GM21360 (cell line): ENCODE measurements around the gene HOXB8.

Experiments
- ATAC-seq: cut with Tn5 transposase; IDR thresholded peaks from one replicate; pipeline ENCODE4 v1.9.1; 2021; ENCODE audit warnings: mild to moderate bottlenecking, moderate library complexity; ENCODE audit not compliant: unreplicated experiment

HOXB8 gene

GRCh38 chr17:48637323-48638260 lies 22.5 kb upstream of the HOXB8 start:
- no peak for ATAC-seq

DNA sequence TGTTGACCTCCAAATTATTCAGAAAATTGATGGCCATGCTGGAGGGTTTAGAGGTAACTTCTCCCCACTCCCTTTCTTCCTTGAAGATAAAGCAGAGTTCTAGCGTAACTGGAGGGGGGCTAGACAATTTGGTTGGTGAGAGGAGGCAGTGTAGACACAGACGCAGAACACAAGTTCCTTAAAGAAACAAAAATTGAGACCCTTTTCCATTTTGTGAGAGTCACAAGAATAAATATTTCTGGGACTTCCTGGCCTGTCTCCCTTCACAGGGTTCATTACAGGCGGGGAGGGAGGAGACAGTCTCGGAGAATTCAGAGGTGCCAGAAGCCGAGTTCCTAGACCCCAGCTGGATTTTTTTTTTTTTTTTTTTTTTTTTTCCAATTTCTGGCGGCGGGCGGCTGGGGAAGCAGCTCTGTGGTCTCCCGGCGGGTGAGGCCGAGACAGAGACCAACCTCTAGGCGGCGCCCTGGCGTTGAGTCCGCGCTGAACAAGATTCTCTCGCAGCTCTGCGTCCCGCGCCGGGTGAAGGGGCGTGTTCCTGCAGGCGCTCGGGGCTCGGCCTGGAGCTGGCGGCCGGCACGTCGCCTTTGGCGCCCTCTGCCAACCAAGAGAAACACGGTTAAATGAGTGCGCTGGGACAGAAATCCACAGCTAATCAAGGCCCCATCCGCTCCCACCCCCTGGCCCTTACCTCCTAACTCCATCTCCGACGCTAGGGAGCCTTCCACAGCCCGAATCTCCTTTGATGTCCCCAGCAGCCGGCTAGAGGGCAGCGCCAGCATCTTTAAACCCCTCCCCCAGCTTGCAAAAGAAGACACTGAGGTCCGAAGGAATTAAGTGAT lies 21.3 kb upstream of the HOXB8 start:
- ATAC-seq: no peak

DNA sequence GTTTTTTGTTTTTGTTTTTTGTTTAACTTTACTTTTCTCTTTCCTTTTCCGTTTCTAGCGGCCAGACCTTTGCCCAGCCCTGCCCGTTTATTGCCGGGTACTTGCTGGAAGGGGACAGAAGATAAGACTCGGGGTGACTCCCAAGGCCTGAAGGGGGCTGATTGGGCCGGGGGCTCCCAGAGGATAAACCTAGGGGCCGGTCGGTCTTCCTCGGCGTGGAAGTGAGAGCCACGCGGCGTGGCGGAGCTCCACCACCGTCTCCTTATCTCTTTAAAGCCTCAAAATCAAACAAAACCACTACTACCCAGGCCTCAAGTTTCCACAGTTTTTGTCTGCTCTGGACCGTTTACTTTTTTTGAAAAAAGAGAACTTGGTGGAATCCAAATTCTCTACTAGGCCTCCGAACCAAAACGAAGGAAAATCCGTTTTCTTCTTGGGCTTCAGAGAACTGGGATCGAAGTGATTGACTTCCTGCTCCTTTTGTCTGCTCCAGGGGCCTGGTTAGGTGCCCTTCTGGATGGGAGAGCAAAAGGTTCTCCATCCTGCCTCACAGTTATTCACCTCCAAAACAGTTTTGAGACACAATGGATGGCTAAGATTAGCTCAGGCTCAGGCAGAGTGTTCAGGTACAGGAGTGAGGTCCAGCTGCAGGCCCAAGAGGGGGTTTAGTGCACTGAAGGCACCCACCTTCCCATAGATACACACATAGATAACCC lies 19.6 kb upstream of the HOXB8 start:
- ATAC-seq: no peak

- ATAC-seq: no peak
Observed at GRCh38 chr17:48633266-48633677, 18.2 kb upstream of the HOXB8 start.

- ATAC-seq: no peak
Observed at GRCh38 chr17:48632579-48633265, 17.6 kb upstream of the HOXB8 start.

GRCh38 chr17:48631693-48632578 lies 16.8 kb upstream of the HOXB8 start:
- no peak for ATAC-seq

- ATAC-seq: no peak
Observed at GRCh38 chr17:48630925-48631692, 16.0 kb upstream of the HOXB8 start.

DNA sequence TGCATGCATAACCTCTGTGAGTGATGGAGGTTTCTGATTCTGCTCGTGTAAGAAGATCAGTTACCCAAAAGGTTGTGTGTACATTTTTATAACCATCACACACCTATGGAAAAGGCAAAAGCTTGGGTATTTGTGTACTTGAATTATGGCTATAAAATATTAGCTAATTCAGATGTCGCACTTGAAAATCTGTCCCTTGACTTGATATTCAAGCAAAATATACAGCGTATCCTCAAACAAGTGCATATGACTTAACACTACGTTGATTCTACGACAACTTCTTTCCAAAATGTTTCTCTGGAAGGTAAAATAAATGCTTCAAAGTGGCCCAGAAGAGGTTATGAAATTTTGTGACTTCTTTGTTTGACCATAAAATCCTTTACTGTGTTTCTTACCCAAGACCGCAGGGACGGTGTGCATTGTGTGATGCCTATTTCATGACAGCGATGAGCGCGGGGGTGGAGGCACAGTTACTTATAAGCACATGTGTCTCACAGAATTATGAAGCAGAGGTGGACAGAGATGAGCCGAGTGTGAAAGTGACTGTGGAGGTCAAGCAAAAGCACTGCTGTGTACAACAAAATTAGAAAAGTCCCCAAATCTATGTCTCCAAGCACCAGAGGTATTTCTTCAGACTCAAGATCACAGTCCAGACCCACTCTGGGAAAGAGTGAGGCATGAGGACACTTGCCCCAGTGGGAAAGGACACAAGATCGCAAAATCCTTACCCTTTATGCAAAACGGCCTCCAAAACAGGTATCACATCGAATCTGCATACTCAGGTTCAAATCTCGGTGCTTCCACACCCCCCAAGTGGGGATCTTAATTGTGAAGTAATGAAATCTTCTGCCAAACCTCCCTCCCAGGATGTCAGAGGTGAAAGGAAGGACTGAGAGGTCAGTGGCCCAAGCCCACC lies 15.2 kb upstream of the HOXB8 start:
- no peak for ATAC-seq

- ATAC-seq: no peak
Observed at GRCh38 chr17:48629411-48629759, 14.3 kb upstream of the HOXB8 start.

DNA sequence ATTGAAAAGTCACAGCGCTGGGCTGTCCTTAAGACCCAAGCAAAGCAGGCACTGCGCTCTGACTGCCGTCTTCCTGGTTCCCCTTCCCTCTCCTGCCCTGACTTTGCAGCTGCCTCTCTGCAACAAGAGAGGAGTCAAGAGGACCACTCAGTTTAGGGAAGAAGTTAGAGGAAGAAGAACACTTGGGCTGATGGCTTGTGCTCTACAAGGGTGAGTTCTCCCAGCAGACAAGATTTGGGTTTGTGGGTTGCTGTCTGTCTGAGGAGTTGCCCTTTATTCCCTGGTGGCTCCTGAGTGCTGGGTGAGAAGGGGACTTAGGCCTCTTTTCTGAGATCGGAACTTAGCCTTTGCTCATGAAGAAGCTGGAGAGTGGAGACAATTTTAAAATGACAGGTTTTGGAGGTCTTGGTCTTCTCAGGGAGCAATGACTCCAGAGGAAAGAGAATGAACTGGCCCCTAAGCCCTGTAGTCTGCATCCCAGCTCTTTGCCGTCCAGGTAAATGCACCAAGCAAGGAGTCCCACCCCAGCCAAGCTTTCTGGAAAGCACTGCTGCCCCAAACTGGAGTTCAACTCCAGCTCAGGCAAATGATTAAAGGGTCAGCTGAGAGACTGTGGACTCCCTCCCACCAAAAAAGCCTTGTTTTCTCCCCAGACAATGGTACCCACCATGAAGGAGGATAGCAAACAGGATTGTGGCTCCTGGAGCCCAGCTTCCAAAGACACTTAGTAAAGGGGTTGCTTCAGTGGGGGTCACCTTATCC lies 13.7 kb upstream of the HOXB8 start:
- ATAC-seq: no peak

DNA sequence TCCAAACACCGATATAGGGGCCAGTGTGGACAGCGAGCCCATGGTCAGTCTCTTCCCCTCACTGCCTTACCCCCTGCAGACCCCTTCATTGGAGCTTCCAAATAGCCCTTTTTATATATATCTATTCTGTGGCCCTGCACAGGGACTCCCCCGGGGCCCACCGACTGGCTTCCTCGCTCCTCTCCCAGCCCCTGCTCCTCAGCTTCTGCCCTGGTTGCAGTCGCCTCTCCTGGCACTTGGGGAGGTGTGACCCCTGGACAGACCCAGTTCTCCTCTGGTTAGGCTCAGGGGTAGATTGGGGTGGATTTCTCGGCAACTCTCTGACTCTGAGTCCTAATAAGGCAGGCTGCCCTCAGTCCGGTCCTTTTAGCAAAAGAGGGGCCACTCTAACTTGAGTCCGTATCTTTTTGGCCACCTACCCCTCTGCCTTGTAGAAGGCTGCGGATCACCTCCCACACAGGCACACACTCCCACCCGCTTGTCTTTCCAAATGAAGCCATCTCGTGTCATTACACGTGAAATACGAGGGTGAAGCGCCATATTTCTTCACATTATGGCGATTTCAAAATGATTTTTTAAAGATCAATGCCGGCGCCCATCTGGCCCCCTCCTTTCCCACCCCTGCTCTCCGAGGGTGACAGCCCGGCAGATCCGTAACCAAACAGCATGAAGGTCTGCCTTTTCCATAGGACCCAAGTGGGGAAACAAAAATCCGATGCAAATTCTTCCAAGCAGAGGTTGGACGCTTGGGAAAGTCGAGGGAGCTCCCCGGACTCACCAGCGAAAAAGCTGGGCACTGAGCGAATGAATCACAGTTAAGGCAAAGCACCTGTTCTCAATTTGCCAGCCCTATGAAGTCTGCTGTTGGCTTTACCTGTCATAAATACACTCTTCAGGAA lies 12.8 kb upstream of the HOXB8 start:
- ATAC-seq: no peak

GRCh38 chr17:48627118-48627597 lies 12.1 kb upstream of the HOXB8 start:
- ATAC-seq: no peak

DNA sequence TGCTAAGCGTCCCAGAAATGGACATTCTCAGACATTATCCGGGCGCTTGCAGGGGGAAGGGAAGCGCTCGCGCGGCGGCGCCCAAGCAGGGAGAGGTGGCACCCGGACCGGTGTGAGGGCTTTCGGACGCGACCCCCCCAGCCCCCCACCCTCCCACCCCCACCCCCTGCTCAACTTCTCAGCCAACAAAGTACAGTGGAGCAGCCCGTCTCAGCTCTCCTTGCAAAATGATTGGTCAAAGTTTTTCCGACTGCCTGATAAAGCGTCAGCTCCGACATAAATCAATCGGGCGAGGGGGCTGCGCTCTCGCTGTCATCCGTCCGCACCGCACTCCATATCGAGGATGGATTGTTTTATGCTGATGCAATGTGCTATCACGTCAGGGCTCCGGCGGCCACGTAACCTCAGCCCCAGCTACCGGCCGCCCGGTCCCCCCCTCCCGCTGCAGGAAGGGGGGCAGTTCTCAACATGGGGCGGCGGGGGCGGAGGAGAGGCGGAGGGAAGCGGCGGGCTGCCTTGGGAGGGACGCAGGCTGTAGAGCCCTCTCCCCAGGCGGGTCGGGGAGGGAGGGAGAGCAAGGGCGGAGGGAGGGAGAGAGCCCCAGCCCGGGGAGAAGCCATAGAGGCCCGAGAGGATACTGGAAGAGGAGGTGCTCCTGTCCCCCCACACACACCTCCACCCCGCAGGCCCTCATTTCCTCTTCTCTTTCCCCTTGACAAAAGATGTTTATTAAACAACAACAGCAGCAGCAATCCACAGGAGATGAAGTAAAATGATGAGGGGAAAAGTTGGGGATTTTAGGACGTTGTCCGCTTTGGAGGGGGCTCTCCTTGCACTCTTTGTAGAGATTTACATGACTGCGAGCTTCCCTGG lies 11.4 kb upstream of the HOXB8 start, which contains the start of gene HOXB9:
Gene HOXB9 (minus strand): TSS at position 114 of the 873 bp plus-strand sequence. CDS start 89 bp downstream, at position 25.
- ATAC-seq: no peak

DNA sequence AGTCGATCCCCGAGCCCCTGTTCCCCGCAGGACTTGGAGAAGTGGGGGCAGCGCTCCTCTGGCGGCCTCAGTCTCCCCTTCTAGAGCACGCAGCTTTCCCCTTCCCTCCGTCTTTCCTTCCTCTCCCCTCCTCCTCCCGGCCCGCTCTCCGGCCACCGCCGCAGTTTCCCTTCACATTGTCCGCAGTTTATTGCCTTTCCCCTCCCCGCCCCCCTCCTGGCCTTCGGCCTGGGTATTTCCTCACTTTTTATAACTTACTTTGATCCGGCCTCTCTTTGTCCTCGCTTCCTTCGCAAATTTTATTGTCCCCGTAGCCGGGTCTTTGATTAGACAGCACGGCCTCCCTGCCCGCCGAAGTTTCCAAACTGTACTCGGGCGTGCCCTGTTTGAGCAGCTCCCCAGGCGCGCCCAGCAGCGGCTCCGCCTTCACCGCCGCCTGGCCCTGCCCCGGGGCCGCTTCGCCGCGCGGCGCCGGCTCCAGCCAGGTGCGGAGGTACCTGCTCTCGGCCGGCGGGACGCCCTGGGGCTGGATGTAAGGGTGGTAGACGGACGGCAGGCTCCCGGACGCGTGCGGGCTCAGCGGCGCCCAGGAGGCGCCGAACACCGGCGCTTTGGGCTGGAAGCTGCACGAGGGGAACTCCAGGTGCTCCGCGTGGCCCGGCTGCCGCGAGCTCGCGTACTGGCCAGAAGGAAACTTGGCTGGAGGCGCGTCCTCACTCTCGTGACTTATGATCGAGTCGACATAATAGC lies 10.6 kb upstream of the HOXB8 start:
- no peak for ATAC-seq
